CD4-positive, alpha-beta memory T cell (primary cell): ENCODE data around the gene NOS1AP. TPM values are rescaled to one million over a fixed set of nuclear protein-coding genes. Genes with fewer than 3 reads are reported as not detected.

Source experiments
- CTCF ChIA-PET: fragments of 350-600 bp; sonication (Branson Sonifier 250); formaldehyde crosslinking; loops from one replicate; lab custom pipeline; 2021; ENCODE audit warnings: inconsistent platforms; ENCODE audit not compliant: partially characterized antibody; lab: Charles Lee
- POLR2A ChIA-PET: fragments of 350-600 bp; sonication (Branson Sonifier 250); formaldehyde crosslinking; loops from one replicate; lab custom pipeline; 2021; ENCODE audit not compliant: partially characterized antibody; lab: Charles Lee
- DNase-seq, 5 donors: peaks; one replicate each; pipeline versions ENCODE4 v3.0.0 to v3.0.0-alpha.2; 2020 to 2022; ENCODE audit warnings: mixed read lengths in 1 of 5
- H3K27ac ChIP-seq: one replicate; pipeline ENCODE4 v1.7.0; 2013; ENCODE audit warnings: low read depth, low read length
- H3K27me3 ChIP-seq: 2 replicates; pipeline ENCODE4 v1.7.0; 2013; ENCODE audit warnings: mild to moderate bottlenecking, low read length, moderate library complexity; ENCODE audit not compliant: insufficient read depth
- H3K36me3 ChIP-seq: 2 replicates; pipeline ENCODE4 v1.7.0; 2013; ENCODE audit warnings: mild to moderate bottlenecking, low read length, moderate library complexity; ENCODE audit not compliant: insufficient read depth
- H3K4me1 ChIP-seq: 2 replicates; pipeline ENCODE4 v1.7.0; 2013; ENCODE audit warnings: mild to moderate bottlenecking, low read length, moderate library complexity; ENCODE audit not compliant: insufficient read depth
- H3K4me3 ChIP-seq, 2 donors: one replicate each; pipeline ENCODE4 v1.7.0; 2013; ENCODE audit warnings: low read length in 2 of 2, mild to moderate bottlenecking in 1 of 2
- H3K9me3 ChIP-seq, 2 donors: one replicate each; pipeline ENCODE4 v1.7.0; 2013; ENCODE audit warnings: low read length in 2 of 2, control low read depth in 1 of 2; ENCODE audit not compliant: control insufficient read depth in 1 of 2
- H3K27ac Mint-ChIP-seq, 7 donors: one replicate each; pipeline ENCODE4 v1.8.0; 2020 to 2021; ENCODE audit warnings: mixed read lengths in 7 of 7, mild to moderate bottlenecking in 6 of 7, inconsistent platforms in 3 of 7, moderate library complexity in 3 of 7
- H3K27me3 Mint-ChIP-seq, 2 donors: one replicate each; pipeline ENCODE4 v1.8.0; 2020 to 2021; ENCODE audit warnings: mixed read lengths in 2 of 2
- H3K36me3 Mint-ChIP-seq, 2 donors: one replicate each; pipeline ENCODE4 v1.8.0; 2020 to 2021; ENCODE audit warnings: mixed read lengths in 2 of 2, inconsistent platforms in 1 of 2, mild to moderate bottlenecking in 1 of 2
- H3K4me1 Mint-ChIP-seq, 4 donors: one replicate each; pipeline ENCODE4 v1.8.0; 2020 to 2021; ENCODE audit warnings: mixed read lengths in 4 of 4, mild to moderate bottlenecking in 1 of 4
- H3K4me3 Mint-ChIP-seq, 8 donors: one replicate each; pipeline ENCODE4 v1.8.0; 2020 to 2021; ENCODE audit warnings: mixed read lengths in 8 of 8, mild to moderate bottlenecking in 7 of 8, moderate library complexity in 6 of 8, inconsistent platforms in 3 of 8
- H3K9me3 Mint-ChIP-seq, 8 donors: one replicate each; pipeline ENCODE4 v1.8.0; 2020 to 2021; ENCODE audit warnings: mixed read lengths in 8 of 8, mild to moderate bottlenecking in 5 of 8, inconsistent platforms in 3 of 8, moderate library complexity in 1 of 8
- intact Hi-C: fragments of 100-400 bp; cut with micrococcal nuclease; formaldehyde crosslinking; loops from one replicate; pipeline ENCODE4 v1.15.1; 2023
- polyA plus RNA-seq, 2 donors: library from polyadenylated mRNA; unstranded; fragments of 300-500 nt; fragmentation: Illumina TruSeq; gene quantifications; one replicate each; pipeline ENCODE4 v1.2.3, GENCODE V29; 2021
- total RNA-seq, 2 experiments: library from RNA; stranded (reverse); gene quantifications; one replicate each; pipeline ENCODE4 v1.2.3, GENCODE V29; 2021

Gene NOS1AP
- total and polyA plus RNA-seq, 4 experiments from 2014 or later: not detected

DNA sequence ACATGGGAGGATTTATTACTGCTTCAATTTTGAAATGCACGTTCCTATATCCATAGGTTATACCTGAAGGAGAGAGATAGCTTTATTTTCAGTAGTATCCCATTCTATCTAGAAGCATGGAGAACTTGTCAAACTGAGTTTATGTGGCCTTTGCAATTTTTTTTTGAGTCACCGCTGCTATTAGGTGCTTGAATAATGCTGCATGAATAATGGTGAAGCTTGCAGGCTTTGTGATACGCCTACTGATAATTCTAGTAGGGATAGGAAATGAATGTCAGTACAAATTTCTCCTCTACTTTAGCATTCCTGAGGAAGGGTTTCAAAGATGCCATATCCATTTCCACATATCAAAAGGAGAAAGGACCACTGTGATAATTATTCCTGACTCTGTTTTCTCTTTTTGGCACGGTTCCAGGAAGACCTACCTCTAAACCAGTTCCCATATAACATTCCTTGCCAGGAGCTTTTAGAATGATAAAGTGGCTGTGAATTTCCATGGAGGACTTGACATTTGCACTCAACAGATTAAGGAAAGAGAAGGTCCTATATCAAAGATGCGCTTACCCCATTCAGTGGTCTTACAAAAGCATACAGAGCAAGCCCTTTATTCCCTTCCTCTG is 223.7 kb downstream of the NOS1AP start:
- Histone ChIP-seq H3K9me3 (no peaks in the 10 kb centered on the region), H3K4me3 (no peak overlapping the region), H3K27ac (no peak overlapping the region), H3K36me3 (no peaks in the 10 kb centered on the region), H3K4me1 (no peaks in the 10 kb centered on the region), H3K27me3 (no peaks in the 10 kb centered on the region)
- Mint-ChIP-seq H3K4me1 (no peaks in the 10 kb centered on the region), H3K27me3 (peaks cover 6 to 14% of the 10 kb centered on the region in 2 donors), H3K27ac (no peak overlapping the region), H3K4me3 (no peak overlapping the region), H3K9me3 (no peaks in the 10 kb centered on the region), H3K36me3 (no peaks in the 10 kb centered on the region)
- ChIA-PET CTCF (no interaction called here), POLR2A (no interaction called here)
- no peak for DNase-seq
- intact Hi-C loops: no loop called here

DNA sequence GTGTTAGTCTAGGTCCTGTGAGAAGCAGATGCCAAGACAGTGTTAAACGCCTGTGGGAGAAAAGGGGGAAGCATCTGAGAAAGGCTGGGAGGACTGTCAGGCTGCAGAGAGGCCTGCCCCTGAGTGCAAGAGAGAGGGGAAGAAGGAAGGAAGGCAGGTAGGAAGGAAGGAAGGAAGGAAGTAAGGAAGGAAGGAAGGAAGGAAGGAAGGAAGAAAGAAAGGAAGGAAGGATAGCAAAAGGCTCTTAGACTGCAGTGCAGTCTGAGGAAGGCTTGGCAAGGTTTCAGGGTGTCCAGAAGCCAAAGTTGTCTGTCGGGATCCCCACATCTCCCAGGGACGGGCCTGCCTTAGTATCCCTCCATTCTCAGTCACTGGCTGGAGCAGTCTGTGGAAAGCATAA is 224.5 kb downstream of the NOS1AP start:
- no peak for DNase-seq
- no peak overlapping the region for H3K4me3 ChIP-seq
- intact Hi-C loops: no loop called here
- no peak overlapping the region for H3K27ac ChIP-seq
- no peaks in the 10 kb centered on the region for H3K4me1 ChIP-seq
- no peaks in the 10 kb centered on the region for H3K36me3 ChIP-seq
- Mint-ChIP-seq H3K4me1 (no peaks in the 10 kb centered on the region), H3K4me3 (no peak overlapping the region), H3K27ac (no peak overlapping the region), H3K36me3 (no peaks in the 10 kb centered on the region), H3K9me3 (no peaks in the 10 kb centered on the region), H3K27me3 (peaks cover 7 to 18% of the 10 kb centered on the region in 2 donors)
- H3K9me3 ChIP-seq: no peaks in the 10 kb centered on the region
- CTCF ChIA-PET: no interaction called here
- POLR2A ChIA-PET: no interaction called here
- no peaks in the 10 kb centered on the region for H3K27me3 ChIP-seq

DNA sequence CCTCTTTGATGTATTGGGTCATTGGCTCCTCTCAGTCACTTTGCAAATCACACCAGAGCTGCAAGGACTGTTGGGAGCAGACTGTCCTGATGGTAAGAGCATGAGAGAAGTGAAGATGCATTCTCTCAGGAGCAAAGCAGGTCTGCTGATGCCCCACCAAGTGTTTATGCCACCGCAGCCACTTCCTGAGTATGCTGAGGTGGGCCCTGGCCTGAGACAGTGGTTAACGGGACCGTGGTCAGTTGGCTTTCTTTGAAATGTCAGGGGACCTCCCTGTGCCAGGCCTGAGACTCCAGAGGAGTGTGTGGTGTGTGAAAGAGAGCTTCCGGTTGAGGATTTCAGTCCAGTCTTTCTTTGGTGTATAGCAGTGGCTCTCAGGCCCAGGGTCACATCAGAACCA is 227.7 kb downstream of the NOS1AP start:
- Mint-ChIP-seq H3K4me1 (no peaks in the 10 kb centered on the region), H3K9me3 (peaks cover 0 to 4% (median 0%) of the 10 kb centered on the region in 8 donors), H3K36me3 (no peaks in the 10 kb centered on the region), H3K4me3 (no peak overlapping the region), H3K27me3 (peaks cover 13 to 15% of the 10 kb centered on the region in 2 donors), H3K27ac (no peak overlapping the region)
- no peaks in the 10 kb centered on the region for H3K36me3 ChIP-seq
- no peaks in the 10 kb centered on the region for H3K9me3 ChIP-seq
- H3K27ac ChIP-seq: no peak overlapping the region
- H3K27me3 ChIP-seq: no peaks in the 10 kb centered on the region
- no peaks in the 10 kb centered on the region for H3K4me1 ChIP-seq
- DNase-seq: no peak
- ChIA-PET CTCF (no interaction called here), POLR2A (no interaction called here)
- no peak overlapping the region for H3K4me3 ChIP-seq
- intact Hi-C loops: no loop called here

DNA sequence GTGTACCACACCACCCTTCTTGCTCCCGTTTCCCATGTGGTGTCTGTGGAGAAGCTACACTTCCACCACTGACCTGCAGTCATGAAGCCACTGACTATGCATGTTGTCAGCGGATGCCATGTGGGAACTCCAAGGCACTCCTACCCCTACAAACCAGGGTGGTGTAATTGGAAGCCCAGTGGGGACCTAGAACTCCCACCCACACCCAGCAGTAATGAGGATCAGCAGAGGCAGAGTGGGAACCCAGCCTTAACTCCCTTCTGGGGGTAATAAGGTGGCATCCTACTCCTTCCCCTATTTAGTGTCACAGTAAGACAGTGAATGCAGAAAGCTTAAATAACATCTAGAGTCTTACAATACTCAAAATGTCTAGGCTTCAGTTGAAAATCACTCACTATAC is 228.8 kb downstream of the NOS1AP start:
- Histone ChIP-seq H3K36me3 (no peaks in the 10 kb centered on the region), H3K9me3 (no peaks in the 10 kb centered on the region), H3K4me1 (no peaks in the 10 kb centered on the region), H3K27ac (no peak overlapping the region), H3K27me3 (no peaks in the 10 kb centered on the region), H3K4me3 (no peak overlapping the region)
- H3K4me3 Mint-ChIP-seq: no peak overlapping the region
- H3K4me1 Mint-ChIP-seq: no peaks in the 10 kb centered on the region
- no peak overlapping the region for H3K27ac Mint-ChIP-seq
- DNase-seq: no peak
- intact Hi-C loops: no loop called here
- ChIA-PET CTCF (no interaction called here), POLR2A (no interaction called here)
- peaks cover 13 to 14% of the 10 kb centered on the region in 2 donors for H3K27me3 Mint-ChIP-seq
- H3K9me3 Mint-ChIP-seq: peaks cover 0 to 4% (median 0%) of the 10 kb centered on the region in 8 donors
- no peaks in the 10 kb centered on the region for H3K36me3 Mint-ChIP-seq

DNA sequence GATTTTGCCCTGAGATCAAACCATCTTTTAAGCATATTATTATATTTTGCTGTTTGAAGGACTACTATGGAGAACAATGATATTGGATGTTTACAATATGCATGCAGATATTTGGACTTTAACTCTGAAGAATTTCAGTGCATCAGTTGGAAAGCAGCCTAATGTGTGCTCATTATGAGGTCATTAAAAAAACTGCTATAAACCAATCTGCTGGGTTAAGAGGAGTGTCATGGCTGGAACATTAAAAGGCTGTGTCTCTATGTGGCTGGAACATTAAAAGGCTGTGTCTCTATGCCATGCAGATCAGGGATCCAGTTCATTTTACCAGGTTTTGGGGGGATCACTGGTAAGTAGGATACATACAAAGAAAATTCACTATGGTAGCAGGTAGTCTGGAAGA is 229.5 kb downstream of the NOS1AP start:
- CTCF ChIA-PET: no interaction called here

DNA sequence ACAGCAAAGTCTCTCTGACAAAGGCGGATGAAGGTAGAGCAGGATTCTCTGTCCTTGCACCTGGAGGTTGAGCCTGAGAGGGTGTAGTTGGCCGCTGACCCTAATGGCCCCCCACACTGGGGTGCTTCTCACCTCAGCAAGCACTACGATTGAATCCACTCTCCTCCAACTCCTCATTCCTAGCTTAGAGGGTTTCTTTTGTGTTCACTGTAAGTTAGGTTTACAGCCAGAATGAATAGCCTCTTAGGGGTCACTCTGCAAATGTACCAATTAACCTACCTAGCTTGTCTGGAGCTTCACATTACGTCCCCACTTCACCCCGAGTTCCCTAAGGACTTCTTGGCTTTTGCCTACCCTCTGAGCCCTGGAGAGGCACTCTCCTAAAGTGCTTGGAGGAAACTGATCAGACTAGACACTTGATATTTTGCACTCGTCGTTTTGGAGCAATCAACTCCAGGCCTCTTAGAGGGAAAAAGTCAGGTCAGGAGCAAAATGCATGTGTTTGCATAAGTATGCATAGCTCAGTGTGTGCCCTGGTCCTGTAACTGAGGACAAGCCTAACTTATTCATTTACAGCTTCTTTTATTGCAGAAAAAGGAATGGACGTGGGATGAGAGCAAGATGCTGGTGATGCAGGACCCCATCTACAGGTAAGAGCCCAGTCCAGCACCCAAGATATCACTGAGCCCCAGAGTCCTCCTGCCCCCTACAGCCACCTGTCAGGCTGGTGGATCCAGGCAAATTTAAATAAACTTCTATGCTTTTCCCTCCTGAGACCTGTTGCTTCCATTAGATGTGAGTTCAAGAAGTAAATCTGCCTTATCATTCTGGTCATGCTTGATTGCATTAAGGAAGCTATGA is 230.8 kb downstream of the NOS1AP start:
- no peak for DNase-seq
- ChIA-PET CTCF (no interaction called here), POLR2A (no interaction called here)
- Mint-ChIP-seq H3K4me1 (no peaks in the 10 kb centered on the region), H3K27ac (no peak overlapping the region), H3K36me3 (no peaks in the 10 kb centered on the region), H3K9me3 (peaks cover 0 to 4% (median 0%) of the 10 kb centered on the region in 8 donors), H3K27me3 (peaks cover 9 to 15% of the 10 kb centered on the region in 2 donors), H3K4me3 (no peak overlapping the region)
- Histone ChIP-seq H3K9me3 (no peaks in the 10 kb centered on the region), H3K36me3 (no peaks in the 10 kb centered on the region), H3K4me1 (no peaks in the 10 kb centered on the region), H3K27me3 (no peaks in the 10 kb centered on the region), H3K27ac (no peak overlapping the region), H3K4me3 (no peak overlapping the region)
- intact Hi-C loops: no loop called here

More for the DNA sequence above, 229.5 kb downstream of the NOS1AP start:
- peaks cover 10 to 14% of the 10 kb centered on the region in 2 donors for H3K27me3 Mint-ChIP-seq
- H3K27ac Mint-ChIP-seq: no peak overlapping the region
- H3K4me3 ChIP-seq: no peak overlapping the region
- no peak for DNase-seq
- POLR2A ChIA-PET: no interaction called here
- H3K9me3 Mint-ChIP-seq: peaks cover 0 to 4% (median 0%) of the 10 kb centered on the region in 8 donors
- H3K4me1 ChIP-seq: no peaks in the 10 kb centered on the region
- H3K27ac ChIP-seq: no peak overlapping the region
- H3K4me3 Mint-ChIP-seq: no peak overlapping the region
- no peaks in the 10 kb centered on the region for H3K9me3 ChIP-seq
- no peaks in the 10 kb centered on the region for H3K36me3 ChIP-seq
- intact Hi-C loops: no loop called here
- no peaks in the 10 kb centered on the region for H3K4me1 Mint-ChIP-seq
- H3K36me3 Mint-ChIP-seq: no peaks in the 10 kb centered on the region
- H3K27me3 ChIP-seq: no peaks in the 10 kb centered on the region

DNA sequence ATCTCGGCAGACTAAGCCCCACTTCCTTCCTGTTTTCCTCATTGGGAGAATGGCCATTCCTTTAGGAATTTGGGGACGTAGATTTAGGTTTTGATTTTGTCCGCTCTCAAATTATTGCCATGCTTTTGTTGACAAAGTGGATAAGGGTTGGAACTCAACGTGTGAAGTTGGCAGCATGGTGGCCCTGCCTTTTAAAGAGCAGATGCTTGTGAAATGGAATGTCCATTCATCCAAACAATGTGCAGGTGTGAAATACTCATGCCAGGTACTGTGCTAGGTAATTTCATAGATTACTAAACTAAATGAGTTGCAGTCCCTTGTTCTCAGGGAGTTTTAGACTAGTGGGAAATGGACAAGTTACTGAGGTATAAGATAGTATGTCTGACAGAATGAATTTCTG is 232.2 kb downstream of the NOS1AP start:
- no peak overlapping the region for H3K4me3 ChIP-seq
- CTCF ChIA-PET: no interaction called here
- Mint-ChIP-seq H3K4me1 (no peaks in the 10 kb centered on the region), H3K27ac (no peak overlapping the region), H3K27me3 (peaks cover 7 to 10% of the 10 kb centered on the region in 2 donors), H3K36me3 (no peaks in the 10 kb centered on the region), H3K9me3 (peaks cover 0 to 4% (median 0%) of the 10 kb centered on the region in 8 donors), H3K4me3 (no peak overlapping the region)
- H3K36me3 ChIP-seq: no peaks in the 10 kb centered on the region
- intact Hi-C loops: no loop called here
- no peaks in the 10 kb centered on the region for H3K4me1 ChIP-seq
- POLR2A ChIA-PET: no interaction called here
- DNase-seq: no peak
- no peak overlapping the region for H3K27ac ChIP-seq
- no peaks in the 10 kb centered on the region for H3K9me3 ChIP-seq
- no peaks in the 10 kb centered on the region for H3K27me3 ChIP-seq
